ENCODE data around the gene ZNF440.
"Not testable (repeated sequence)": the region's sequence is repeated elsewhere in the genome, so short reads cannot be mapped to it uniquely, and the experiment has no call there.

DNA sequence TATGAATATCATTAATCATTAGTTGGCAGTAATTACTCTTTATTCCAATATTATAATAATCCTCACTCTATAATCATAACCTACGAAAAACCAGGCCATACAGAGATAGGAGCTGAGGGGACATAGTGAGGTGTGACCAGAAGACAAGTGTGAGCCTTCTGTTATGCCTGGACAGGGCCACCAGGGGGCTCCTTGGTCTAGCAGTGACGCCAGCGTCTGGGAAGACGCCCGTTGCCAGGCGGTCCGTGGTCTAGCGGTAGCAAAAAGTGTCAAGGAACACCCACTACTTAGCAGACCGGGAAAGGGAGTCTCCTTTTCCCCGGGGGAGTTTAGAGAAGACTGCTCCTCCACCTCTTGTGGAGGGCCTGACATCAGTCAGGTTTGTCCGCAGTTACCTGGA is 42.6 kb upstream of the ZNF440 start:
- TF ChIP-seq POLR2AphosphoS5 (IDR thresholded peaks at IDR 0.05; ENCODE audit: low read depth, low read length); ELF1 (IDR thresholded peaks at IDR 0.05; ENCODE audit: borderline replicate concordance, low read depth); EGR1 (IDR thresholded peaks at IDR 0.05; ENCODE audit: low read depth); RAD21 (IDR thresholded peaks at IDR 0.05; ENCODE audit: low read depth): not testable (repeated sequence)
- TF ChIP-seq, protein P1, sequence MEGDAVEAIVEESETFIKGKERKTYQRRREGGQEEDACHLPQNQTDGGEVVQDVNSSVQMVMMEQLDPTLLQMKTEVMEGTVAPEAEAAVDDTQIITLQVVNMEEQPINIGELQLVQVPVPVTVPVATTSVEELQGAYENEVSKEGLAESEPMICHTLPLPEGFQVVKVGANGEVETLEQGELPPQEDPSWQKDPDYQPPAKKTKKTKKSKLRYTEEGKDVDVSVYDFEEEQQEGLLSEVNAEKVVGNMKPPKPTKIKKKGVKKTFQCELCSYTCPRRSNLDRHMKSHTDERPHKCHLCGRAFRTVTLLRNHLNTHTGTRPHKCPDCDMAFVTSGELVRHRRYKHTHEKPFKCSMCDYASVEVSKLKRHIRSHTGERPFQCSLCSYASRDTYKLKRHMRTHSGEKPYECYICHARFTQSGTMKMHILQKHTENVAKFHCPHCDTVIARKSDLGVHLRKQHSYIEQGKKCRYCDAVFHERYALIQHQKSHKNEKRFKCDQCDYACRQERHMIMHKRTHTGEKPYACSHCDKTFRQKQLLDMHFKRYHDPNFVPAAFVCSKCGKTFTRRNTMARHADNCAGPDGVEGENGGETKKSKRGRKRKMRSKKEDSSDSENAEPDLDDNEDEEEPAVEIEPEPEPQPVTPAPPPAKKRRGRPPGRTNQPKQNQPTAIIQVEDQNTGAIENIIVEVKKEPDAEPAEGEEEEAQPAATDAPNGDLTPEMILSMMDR (IDR thresholded peaks at IDR 0.05 in 2 of 3, conservative IDR thresholded peaks at IDR 0.05 in 1 of 3; ENCODE audit: borderline replicate concordance in 1 of 3, insufficient read depth in 1 of 3, low read depth in 2 of 3, low read length in 2 of 3): peak in 2 of 3 experiments; percentile 27 to 37; a peak in 3 of 6 replicates
